ENCODE results near the gene PRR14L.
"Not testable (repeated sequence)": the region's sequence is repeated elsewhere in the genome, so short reads cannot be mapped to it uniquely, and the experiment has no call there.

Gene PRR14L

GRCh38 chr22:31739795-31740201, 10.1 kb downstream of the PRR14L start:
- no peak for DNase-seq

GRCh38 chr22:31738566-31738965, 11.4 kb downstream of the PRR14L start:
- no peak for DNase-seq

GRCh38 chr22:31737932-31738331, 12.0 kb downstream of the PRR14L start:
- no peak for DNase-seq

GRCh38 chr22:31736458-31736857, 13.5 kb downstream of the PRR14L start:
- no peak for DNase-seq

GRCh38 chr22:31734512-31734911, 15.4 kb downstream of the PRR14L start:
- no peak for DNase-seq

- DNase-seq: no peak
Measured at GRCh38 chr22:31733580-31734079, 16.3 kb downstream of the PRR14L start.

GRCh38 chr22:31732089-31732829, 17.7 kb downstream of the PRR14L start:
- DNase-seq: no peak

- DNase-seq: no peak
Measured at GRCh38 chr22:31730344-31730711, 19.6 kb downstream of the PRR14L start.

- no peak for DNase-seq
Measured at GRCh38 chr22:31728857-31729256, 21.1 kb downstream of the PRR14L start.

GRCh38 chr22:31726692-31727091, 23.2 kb downstream of the PRR14L start:
- DNase-seq: no peak

- DNase-seq: no peak
Measured at GRCh38 chr22:31723723-31724122, 26.2 kb downstream of the PRR14L start.

GRCh38 chr22:31719850-31720471, 30.0 kb downstream of the PRR14L start:
- no peak for DNase-seq

GRCh38 chr22:31715147-31715778, 34.7 kb downstream of the PRR14L start:
- no peak for DNase-seq

- DNase-seq: not testable (repeated sequence)
Measured at GRCh38 chr22:31711226-31711625, 38.7 kb downstream of the PRR14L start.

GRCh38 chr22:31707519-31707918, 42.4 kb downstream of the PRR14L start:
- no peak for DNase-seq

- DNase-seq: peak; percentile 23 to 35
Measured at GRCh38 chr22:31695423-31695822, 54.5 kb downstream of the PRR14L start.

GRCh38 chr22:31694046-31694445, 55.9 kb downstream of the PRR14L start:
- not testable (repeated sequence) for DNase-seq

GRCh38 chr22:31692186-31692886, 57.6 kb downstream of the PRR14L start:
- DNase-seq: peak; percentile 19 to 50

- DNase-seq: no peak
Measured at GRCh38 chr22:31691408-31691807, 58.5 kb downstream of the PRR14L start.

- DNase-seq: no peak
Measured at GRCh38 chr22:31683181-31684105, 66.5 kb downstream of the PRR14L start.

GRCh38 chr22:31682751-31683150, 67.2 kb downstream of the PRR14L start:
- no peak for DNase-seq
